Testis (tissue), 3 donors: ENCODE measurements around the gene TMEM101. TPM values are rescaled to one million over a fixed set of nuclear protein-coding genes. Genes with fewer than 3 reads are reported as not detected.
"Not testable (repeated sequence)": the region's sequence is repeated elsewhere in the genome, so short reads cannot be mapped to it uniquely, and the experiment has no call there.

Experiments used
- DNase-seq: peaks from one replicate; pipeline ENCODE4 v3.0.0-alpha.2; 2019
- H3K27ac ChIP-seq, 2 donors: fragments of 200-600 bp; sonication (generic); one replicate each; pipeline ENCODE4 v1.5.1; 2019
- H3K27me3 ChIP-seq: fragments of 200-600 bp; sonication (generic); one replicate; pipeline ENCODE4 v1.5.1; 2019
- H3K36me3 ChIP-seq: fragments of 200-600 bp; sonication (generic); one replicate; pipeline ENCODE4 v1.5.1; 2017; ENCODE audit warnings: low read depth; ENCODE audit errors: missing control alignments
- H3K4me1 ChIP-seq: fragments of 200-600 bp; sonication (generic); one replicate; pipeline ENCODE4 v1.5.1; 2019
- H3K4me3 ChIP-seq, 2 donors: fragments of 200-600 bp; sonication (generic); one replicate each; pipeline ENCODE4 v1.5.1; 2017 to 2019
- H3K9me3 ChIP-seq: fragments of 200-600 bp; sonication (generic); one replicate; pipeline ENCODE4 v1.5.1; 2017
- CTCF ChIP-seq, 3 experiments: fragments of 450-650 bp in 2 of 3; fragments of 200-600 bp in 1 of 3; sonication (generic) in 1 of 3; IDR thresholded peaks; one replicate each; pipeline ENCODE4 v1.5.1; 2016 to 2019; ENCODE audit warnings: antibody characterized with exemption in 3 of 3, mild to moderate bottlenecking in 2 of 3, moderate library complexity in 1 of 3
- POLR2A ChIP-seq: fragments of 450-650 bp; IDR thresholded peaks from one replicate; pipeline ENCODE4 v1.6.1; 2017; ENCODE audit warnings: antibody characterized with exemption, mild to moderate bottlenecking, moderate library complexity
- WGBS, 2 donors: methylation state at CpG; one replicate each; pipeline ENCODE4 v1.1.5; 2018; 5-methylcytosine and 5-hydroxymethylcytosine counted together
- intact Hi-C: fragments of 100-400 bp; cut with DNase I; formaldehyde crosslinking; loops from one replicate; pipeline ENCODE4 v1.15.1; 2023; ENCODE audit warnings: low total_unique reads
- polyA plus RNA-seq: library from polyadenylated mRNA; stranded (reverse); fragments of 350-450 nt; fragmentation: Illumina TruSeq; extraction: RNeasy Lipid Tissue Mini Kit (QIAGEN cat#74804); gene quantifications from one replicate; pipeline ENCODE4 v1.2.3, GENCODE V29; 2014; ENCODE audit warnings: low read depth, low replicate concordance; ENCODE audit not compliant: insufficient read depth
- total RNA-seq, 2 donors: library from RNA; depleted of rRNA; stranded (reverse); fragments of >200 nt; gene quantifications; one replicate each; pipeline ENCODE4 v1.2.3, GENCODE V29; 2016

The TMEM101 gene
- total and polyA plus RNA-seq, 3 donors from 2014 or later, result 38.4 to 63.3 (median 51.1) TPM

GRCh38 chr17:43970366-43970765, 44.4 kb downstream of the TMEM101 start:
- Histone ChIP-seq H3K9me3 (no peaks in the 10 kb centered on the region), H3K36me3 (no peaks in the 10 kb centered on the region), H3K4me1 (no peaks in the 10 kb centered on the region), H3K4me3 (no peak overlapping the region), H3K27me3 (no peaks in the 10 kb centered on the region), H3K27ac (no peak overlapping the region)
- 85 to 92% methylated on average over 4 of the region's 4 CpGs for WGBS, 2 donors
- no peak for DNase-seq
- intact Hi-C loops, result no loop called here
- no peak for TF ChIP-seq CTCF (IDR thresholded peaks at IDR 0.05)
- no peak for TF ChIP-seq POLR2A

DNA sequence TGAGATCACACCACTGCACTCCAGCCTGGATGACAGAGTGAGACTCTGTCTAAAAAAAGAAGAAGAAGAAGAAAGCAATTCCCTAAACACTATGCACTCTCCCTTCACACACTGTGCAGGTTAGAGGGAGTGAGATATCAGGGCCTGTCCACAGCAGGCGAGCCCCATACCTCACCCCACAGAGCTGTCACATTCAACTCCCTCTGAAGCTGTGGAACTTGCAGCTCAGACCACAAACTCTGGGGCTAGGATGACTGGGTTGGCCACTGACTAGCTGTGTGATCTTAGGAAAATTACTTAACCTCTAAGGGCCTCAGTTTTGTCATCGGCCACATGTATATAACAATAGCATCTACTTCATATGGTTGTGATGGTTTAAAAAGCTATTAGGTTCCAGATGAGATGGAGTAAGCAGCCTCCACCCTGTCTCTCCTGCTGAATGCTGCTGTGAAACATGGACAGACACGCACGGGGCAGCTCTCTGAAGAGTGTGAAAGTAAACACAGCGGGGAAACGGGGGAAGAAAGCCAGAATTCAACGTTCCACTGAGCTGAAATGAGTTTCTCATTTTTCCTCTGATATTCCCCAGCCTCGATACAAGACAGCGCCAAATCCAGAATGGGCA, 47.4 kb downstream of the TMEM101 start:
- 64 to 65% methylated on average over 9 of the region's 9 CpGs for WGBS, 2 donors
- no peak for TF ChIP-seq POLR2A
- no peak for TF ChIP-seq CTCF (IDR thresholded peaks at IDR 0.05)

DNA sequence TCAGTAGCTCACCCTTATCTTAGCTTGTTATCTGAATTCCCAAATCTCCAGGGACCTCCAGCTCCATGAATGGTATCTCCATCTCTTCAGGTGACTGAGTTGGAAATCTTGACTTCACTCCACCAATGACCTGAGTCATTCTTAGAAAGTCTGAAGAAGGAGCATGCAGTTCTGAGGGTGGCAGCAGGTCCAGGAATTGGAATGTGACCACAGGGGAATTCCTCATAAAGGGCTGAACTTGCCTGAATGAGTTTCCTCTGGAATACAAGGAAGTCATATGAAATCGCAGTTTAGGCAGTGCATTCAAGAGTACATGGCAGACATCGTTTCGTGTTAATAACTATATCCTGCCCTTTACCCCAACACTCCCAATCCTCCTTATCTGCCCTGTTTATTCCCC, 48.5 kb downstream of the TMEM101 start:
- no peak overlapping the region for H3K27ac ChIP-seq
- no peaks in the 10 kb centered on the region for H3K36me3 ChIP-seq
- 83 to 92% methylated on average over 3 of the region's 3 CpGs for WGBS, 2 donors
- intact Hi-C loops, result no loop called here
- no peaks in the 10 kb centered on the region for H3K4me1 ChIP-seq
- DNase-seq, result no peak
- TF ChIP-seq CTCF (IDR thresholded peaks at IDR 0.05) (no peak), POLR2A (no peak)
- H3K4me3 ChIP-seq, result no peak overlapping the region
- no peaks in the 10 kb centered on the region for H3K9me3 ChIP-seq
- no peaks in the 10 kb centered on the region for H3K27me3 ChIP-seq

More for the DNA sequence above, 47.4 kb downstream of the TMEM101 start:
- no peaks in the 10 kb centered on the region for H3K4me1 ChIP-seq
- no peaks in the 10 kb centered on the region for H3K36me3 ChIP-seq
- H3K27me3 ChIP-seq, result no peaks in the 10 kb centered on the region
- no peaks in the 10 kb centered on the region for H3K9me3 ChIP-seq
- intact Hi-C loops, result no loop called here
- DNase-seq, result no peak
- no peak overlapping the region for H3K4me3 ChIP-seq
- H3K27ac ChIP-seq, result no peak overlapping the region

DNA sequence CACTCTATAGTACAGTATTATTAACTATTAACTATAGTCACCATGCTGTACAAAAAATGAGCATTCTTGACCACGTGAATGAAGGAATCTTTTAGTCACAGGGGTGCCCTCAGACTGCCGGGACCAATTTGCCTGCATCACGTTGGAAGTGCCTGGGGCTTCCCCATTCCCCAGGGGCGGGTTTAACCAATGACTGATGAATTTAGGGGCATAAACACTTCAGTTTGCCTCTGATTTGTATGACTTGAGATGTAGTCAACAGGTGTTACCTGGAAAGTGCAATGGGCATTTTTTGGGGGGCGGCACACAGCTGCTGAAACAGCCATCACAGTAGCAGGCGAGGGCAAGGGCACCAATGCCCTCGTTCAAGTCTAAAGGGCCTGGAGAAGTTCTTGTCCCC, 52.3 kb downstream of the TMEM101 start:
- WGBS, 2 donors, result 66 to 83% methylated on average over 6 to 7 of the region's 7 CpGs
- Histone ChIP-seq H3K4me3 (no peak overlapping the region), H3K27me3 (no peaks in the 10 kb centered on the region), H3K36me3 (no peaks in the 10 kb centered on the region), H3K9me3 (no peaks in the 10 kb centered on the region), H3K4me1 (no peaks in the 10 kb centered on the region), H3K27ac (no peak overlapping the region)
- no peak for TF ChIP-seq POLR2A
- no peak for TF ChIP-seq CTCF (IDR thresholded peaks at IDR 0.05)
- intact Hi-C loops, result no loop called here
- DNase-seq, result no peak

DNA sequence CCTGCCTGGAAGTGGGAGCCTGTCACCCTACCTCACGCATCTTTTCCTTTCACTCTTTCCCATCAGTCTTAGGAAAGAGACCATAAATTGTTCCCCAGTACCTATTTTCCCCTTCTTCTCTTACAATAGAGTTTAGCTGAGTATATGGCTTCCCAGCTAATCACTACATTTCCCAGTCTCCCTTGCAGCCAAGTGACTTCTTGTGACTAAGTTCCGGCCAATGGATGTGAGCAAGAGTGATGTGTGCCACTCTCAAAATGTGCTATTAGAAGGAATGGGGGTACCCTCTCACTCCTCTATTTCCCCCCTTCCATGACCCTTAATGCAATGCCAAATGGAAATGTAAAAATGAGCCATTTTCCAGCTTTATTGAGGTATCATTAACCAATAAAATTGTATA, 52.8 kb downstream of the TMEM101 start:
- Histone ChIP-seq H3K36me3 (no peaks in the 10 kb centered on the region), H3K27ac (no peak overlapping the region), H3K27me3 (no peaks in the 10 kb centered on the region), H3K4me3 (no peak overlapping the region), H3K4me1 (no peaks in the 10 kb centered on the region), H3K9me3 (no peaks in the 10 kb centered on the region)
- DNase-seq, result no peak
- intact Hi-C loops, result no loop called here
- 83 to 88% methylated on average over 2 of the region's 2 CpGs for WGBS, 2 donors
- no peak for TF ChIP-seq POLR2A
- no peak for TF ChIP-seq CTCF (IDR thresholded peaks at IDR 0.05)

GRCh38 chr17:43961292-43961691, 53.5 kb downstream of the TMEM101 start:
- DNase-seq, intact Hi-C loops: not testable (repeated sequence)

More at GRCh38 chr17:43961292-43961691, 53.5 kb downstream of the TMEM101 start:
- not testable (repeated sequence) for H3K9me3 ChIP-seq, H3K36me3 ChIP-seq, H3K4me3 ChIP-seq, H3K27ac ChIP-seq, H3K27me3 ChIP-seq, H3K4me1 ChIP-seq
- WGBS, 2 donors, result 90 to 96% methylated on average over 6 of the region's 6 CpGs
